Measurements from ENCODE around the gene PDE3A.

PDE3A gene

DNA sequence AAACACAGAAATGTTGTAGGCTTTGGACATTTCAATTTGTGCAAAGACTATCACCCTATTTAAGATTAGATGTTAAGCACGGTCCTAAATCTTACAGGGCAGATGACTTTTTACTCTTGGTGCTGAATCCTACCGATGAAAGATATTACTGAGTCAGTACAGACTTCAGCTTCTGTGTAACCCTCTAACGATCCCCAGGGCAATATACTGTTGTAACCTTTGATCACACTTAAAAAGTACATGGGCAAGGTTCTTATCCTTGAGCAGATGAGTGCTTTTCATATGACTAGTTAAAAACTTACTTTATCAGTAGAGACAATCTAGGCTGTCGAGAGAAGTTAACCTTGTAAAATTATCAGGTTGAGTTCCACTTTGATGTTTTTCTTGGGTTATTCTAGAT is 22.5 kb downstream of the PDE3A start:
- H3K4me3 ChIP-seq (replicated peaks; ENCODE audit: low read depth, low read length) = no peak overlapping the region
- DNase-seq (ENCODE audit: extremely low read depth, low read depth) = no peak
- TF ChIP-seq, protein P1, sequence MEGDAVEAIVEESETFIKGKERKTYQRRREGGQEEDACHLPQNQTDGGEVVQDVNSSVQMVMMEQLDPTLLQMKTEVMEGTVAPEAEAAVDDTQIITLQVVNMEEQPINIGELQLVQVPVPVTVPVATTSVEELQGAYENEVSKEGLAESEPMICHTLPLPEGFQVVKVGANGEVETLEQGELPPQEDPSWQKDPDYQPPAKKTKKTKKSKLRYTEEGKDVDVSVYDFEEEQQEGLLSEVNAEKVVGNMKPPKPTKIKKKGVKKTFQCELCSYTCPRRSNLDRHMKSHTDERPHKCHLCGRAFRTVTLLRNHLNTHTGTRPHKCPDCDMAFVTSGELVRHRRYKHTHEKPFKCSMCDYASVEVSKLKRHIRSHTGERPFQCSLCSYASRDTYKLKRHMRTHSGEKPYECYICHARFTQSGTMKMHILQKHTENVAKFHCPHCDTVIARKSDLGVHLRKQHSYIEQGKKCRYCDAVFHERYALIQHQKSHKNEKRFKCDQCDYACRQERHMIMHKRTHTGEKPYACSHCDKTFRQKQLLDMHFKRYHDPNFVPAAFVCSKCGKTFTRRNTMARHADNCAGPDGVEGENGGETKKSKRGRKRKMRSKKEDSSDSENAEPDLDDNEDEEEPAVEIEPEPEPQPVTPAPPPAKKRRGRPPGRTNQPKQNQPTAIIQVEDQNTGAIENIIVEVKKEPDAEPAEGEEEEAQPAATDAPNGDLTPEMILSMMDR (IDR thresholded peaks at IDR 0.05; ENCODE audit: low read depth, low read length, missing control alignments) = no peak

DNA sequence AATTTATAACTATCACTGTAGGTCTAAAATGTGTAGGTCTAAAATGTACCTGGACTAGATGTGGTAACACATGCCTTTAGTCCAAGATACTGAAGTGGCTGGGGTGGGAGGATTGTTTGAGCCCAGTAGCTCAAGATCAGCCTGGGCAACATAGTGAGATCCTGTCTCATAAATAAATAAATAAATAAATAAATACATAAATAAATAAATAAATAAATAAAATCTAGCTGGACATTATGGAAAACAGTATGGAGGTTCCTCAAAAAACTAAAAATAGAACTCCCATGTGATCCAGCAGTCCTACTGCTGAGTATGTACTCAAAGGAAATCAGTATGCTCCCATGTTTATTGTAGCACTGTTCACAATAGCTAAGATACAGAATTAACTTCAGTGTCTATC is 24.0 kb downstream of the PDE3A start:
- no peak overlapping the region for H3K4me3 ChIP-seq (replicated peaks; ENCODE audit: low read depth, low read length)
- TF ChIP-seq, protein P1 (IDR thresholded peaks at IDR 0.05; ENCODE audit: low read depth, low read length, missing control alignments) = no peak
- DNase-seq (ENCODE audit: extremely low read depth, low read depth) = no peak

DNA sequence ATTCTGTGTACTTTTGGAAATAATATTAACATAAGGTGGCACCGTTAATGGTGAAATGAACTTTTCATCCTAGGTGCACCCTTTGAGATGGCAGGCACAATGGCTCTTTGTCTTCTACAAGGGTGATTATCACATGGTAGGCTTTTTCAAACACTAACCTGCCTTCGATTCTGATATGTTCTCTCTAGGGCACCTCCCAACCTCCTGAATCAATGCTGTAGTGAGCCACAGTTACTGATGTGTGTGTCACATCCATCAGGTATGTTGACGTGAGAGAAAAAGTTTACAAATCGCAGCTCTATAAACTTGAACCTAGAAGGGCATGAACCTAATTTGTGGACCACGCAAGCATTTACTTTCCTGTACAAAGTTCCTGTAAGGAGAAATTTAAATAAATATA is 25.4 kb downstream of the PDE3A start:
- TF ChIP-seq, protein P1 (IDR thresholded peaks at IDR 0.05; ENCODE audit: low read depth, low read length, missing control alignments) = no peak
- no peak overlapping the region for H3K4me3 ChIP-seq (replicated peaks; ENCODE audit: low read depth, low read length)
- DNase-seq (ENCODE audit: extremely low read depth, low read depth) = no peak

DNA sequence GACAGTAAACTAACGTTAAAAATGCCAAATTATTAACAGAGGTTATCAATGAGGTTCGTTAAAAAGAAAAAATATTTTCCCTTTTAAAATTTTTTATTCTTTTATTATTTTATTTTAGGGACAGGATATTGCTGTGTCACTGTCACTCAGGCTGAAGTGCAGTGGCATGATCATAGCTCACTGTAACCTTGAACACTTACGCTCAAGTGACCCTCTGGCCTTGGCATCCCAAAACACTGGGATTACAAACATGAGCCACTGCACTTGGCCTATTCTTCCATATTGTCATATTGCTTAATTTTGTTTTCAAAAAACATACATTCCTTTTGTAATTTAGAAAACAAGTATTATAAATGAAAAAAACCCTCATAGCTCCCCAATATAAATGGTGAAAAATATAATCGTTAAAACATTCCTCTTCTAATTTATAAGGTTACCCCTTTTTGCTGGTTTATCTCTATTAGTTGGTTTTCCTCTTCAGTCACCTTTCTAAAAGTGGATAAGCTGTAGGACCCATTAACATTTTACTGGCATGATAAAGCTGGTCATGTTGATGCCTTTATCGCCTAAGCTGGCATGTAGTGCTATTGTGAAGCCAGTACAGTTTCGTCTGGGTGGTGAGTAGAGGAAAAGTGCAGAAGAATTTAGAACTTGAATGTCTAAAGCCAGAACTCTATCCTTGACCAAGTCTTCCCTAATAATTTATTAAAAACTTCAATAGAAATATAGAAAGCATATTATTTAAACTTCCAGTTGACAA is 27.6 kb downstream of the PDE3A start:
- TF ChIP-seq, protein P1 (IDR thresholded peaks at IDR 0.05; ENCODE audit: low read depth, low read length, missing control alignments) = no peak
- DNase-seq (ENCODE audit: extremely low read depth, low read depth) = no peak
- no peak overlapping the region for H3K4me3 ChIP-seq (replicated peaks; ENCODE audit: low read depth, low read length)

DNA sequence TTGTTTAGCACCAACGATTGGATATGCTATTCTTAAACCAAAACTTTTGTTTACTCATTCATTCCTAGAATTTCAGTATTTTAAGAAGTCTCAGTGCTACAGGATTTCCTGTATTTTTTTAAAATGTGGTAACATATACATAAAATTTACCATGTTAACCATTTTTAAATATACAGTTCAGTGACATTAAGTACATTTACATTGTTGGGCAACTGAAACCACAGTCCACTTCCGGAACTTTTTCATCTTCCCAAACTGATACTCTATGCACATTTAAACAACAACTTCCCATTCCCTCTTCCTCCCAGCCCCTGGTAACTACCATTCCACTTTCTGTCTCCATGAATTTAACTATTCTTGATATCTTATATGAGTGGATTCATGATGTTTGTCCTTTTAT is 30.3 kb downstream of the PDE3A start:
- TF ChIP-seq, protein P1 (IDR thresholded peaks at IDR 0.05; ENCODE audit: low read depth, low read length, missing control alignments) = no peak
- no peak overlapping the region for H3K4me3 ChIP-seq (replicated peaks; ENCODE audit: low read depth, low read length)
- DNase-seq (ENCODE audit: extremely low read depth, low read depth) = no peak

DNA sequence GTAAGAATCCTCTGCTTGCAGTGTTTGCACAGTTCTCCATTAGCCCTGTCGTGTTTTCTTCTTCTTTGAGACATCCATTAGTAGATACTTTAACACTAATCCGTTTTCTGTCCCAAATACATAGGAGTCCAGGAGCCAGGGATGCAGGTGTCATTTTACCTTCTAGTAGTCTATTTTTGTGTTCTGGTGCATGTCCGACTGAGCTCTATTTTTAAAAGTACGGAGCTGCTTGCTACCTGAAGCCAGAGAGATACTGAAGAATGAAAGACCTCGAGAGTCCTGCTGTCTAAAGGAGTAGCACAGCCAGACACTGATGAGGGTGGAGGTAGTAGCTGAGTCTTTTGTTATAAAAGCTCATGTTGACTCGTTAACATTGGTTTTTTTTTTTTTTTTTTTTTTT is 31.7 kb downstream of the PDE3A start:
- TF ChIP-seq, protein P1 (IDR thresholded peaks at IDR 0.05; ENCODE audit: low read depth, low read length, missing control alignments) = no peak
- DNase-seq (ENCODE audit: extremely low read depth, low read depth) = no peak
- no peak overlapping the region for H3K4me3 ChIP-seq (replicated peaks; ENCODE audit: low read depth, low read length)

DNA sequence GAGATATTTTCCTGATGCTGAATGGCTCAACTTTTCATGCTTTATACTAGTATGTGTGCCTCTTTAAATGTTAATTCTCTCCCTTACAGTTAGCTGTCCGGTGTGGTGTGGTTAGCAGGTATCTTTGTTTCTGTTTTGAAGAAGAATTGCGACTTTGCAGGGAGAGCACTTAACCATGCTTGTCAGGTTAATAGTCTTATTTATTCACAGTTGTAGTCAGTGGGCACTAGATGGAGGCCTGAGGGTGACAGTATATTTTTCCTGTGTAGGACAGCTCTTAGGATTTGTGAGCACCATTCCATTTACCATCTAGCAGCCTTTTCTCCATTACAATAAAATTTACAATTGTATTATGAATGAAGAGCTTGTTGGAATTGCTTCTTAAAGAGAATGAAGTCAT is 34.9 kb downstream of the PDE3A start:
- DNase-seq (ENCODE audit: extremely low read depth, low read depth) = no peak
- TF ChIP-seq, protein P1 (IDR thresholded peaks at IDR 0.05; ENCODE audit: low read depth, low read length, missing control alignments) = no peak
- H3K4me3 ChIP-seq (replicated peaks; ENCODE audit: low read depth, low read length) = no peak overlapping the region
